DOHH2 (cell line): ENCODE measurements around the gene METTL16.

Experiments used
- EZH2phosphoT487 ChIP-seq: fragments of 200-600 bp; sonication (generic); IDR thresholded peaks from 2 replicates; pipeline ENCODE4 v1.6.1; 2017; ENCODE audit warnings: borderline replicate concordance, mild to moderate bottlenecking, antibody characterized with exemption, low read length, moderate library complexity, mixed read lengths
- TF ChIP-seq, protein P1 (sequence below): fragments of 200-600 bp; sonication (generic); IDR thresholded peaks from one replicate; pipeline ENCODE4 v1.5.1; 2014; ENCODE audit warnings: antibody characterized with exemption, mild to moderate bottlenecking, low read depth, low read length; ENCODE audit not compliant: poor library complexity, severe bottlenecking

DNA sequence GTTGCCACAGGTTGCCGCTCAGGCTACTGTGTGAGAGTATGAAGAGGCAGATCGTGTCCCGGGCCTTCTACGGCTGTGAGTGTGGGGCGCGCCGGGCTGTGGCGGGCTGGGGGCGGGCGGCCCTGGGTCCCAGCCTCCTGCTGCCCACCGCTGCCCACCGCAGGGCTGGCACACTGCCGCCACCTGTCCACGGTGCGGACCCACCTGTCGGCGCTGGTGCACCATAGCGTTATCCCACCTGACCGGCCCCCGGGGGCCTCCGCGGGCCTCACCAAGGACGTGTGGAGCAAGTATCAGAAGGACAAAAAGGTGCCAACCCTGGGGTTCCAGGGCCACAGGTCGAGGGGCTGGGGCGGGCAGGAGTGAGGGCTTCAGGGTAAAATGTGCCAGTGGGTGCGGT is 139.5 kb downstream of the METTL16 start:
- TF ChIP-seq, protein P1, sequence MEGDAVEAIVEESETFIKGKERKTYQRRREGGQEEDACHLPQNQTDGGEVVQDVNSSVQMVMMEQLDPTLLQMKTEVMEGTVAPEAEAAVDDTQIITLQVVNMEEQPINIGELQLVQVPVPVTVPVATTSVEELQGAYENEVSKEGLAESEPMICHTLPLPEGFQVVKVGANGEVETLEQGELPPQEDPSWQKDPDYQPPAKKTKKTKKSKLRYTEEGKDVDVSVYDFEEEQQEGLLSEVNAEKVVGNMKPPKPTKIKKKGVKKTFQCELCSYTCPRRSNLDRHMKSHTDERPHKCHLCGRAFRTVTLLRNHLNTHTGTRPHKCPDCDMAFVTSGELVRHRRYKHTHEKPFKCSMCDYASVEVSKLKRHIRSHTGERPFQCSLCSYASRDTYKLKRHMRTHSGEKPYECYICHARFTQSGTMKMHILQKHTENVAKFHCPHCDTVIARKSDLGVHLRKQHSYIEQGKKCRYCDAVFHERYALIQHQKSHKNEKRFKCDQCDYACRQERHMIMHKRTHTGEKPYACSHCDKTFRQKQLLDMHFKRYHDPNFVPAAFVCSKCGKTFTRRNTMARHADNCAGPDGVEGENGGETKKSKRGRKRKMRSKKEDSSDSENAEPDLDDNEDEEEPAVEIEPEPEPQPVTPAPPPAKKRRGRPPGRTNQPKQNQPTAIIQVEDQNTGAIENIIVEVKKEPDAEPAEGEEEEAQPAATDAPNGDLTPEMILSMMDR = no peak
- no peak for TF ChIP-seq EZH2phosphoT487
